ENCODE results near the gene RAB3GAP2.
"Not testable (repeated sequence)": the region's sequence is repeated elsewhere in the genome, so short reads cannot be mapped to it uniquely, and the experiment has no call there.

Gene RAB3GAP2

GRCh38 chr1:220245900-220246299 is 26.4 kb downstream of the RAB3GAP2 start:
- ATAC-seq (replicated peaks); H3K27me3 Mint-ChIP-seq; H3K27ac Mint-ChIP-seq; H3K4me3 Mint-ChIP-seq; H3K9me3 Mint-ChIP-seq; H3K36me3 Mint-ChIP-seq (ENCODE audit: insufficient read depth); DNase-seq: not testable (repeated sequence)
- H3K4me1 Mint-ChIP-seq (ENCODE audit: low read depth in 2 of 2) = peaks cover 15 to 39% of the 10 kb centered on the region in 2 donors

GRCh38 chr1:220243947-220244346 is 28.3 kb downstream of the RAB3GAP2 start:
- Mint-ChIP-seq H3K9me3 (peaks cover 0 to 3% of the 10 kb centered on the region in 2 donors), H3K27ac (no peak overlapping the region), H3K4me1 (ENCODE audit: low read depth in 2 of 2) (peaks cover 15 to 45% of the 10 kb centered on the region in 2 donors), H3K4me3 (no peak overlapping the region), H3K27me3 (no peaks in the 10 kb centered on the region), H3K36me3 (ENCODE audit: insufficient read depth) (peaks cover 6% of the 10 kb centered on the region)
- no peak for ATAC-seq (replicated peaks)
- no peak for DNase-seq

GRCh38 chr1:220241072-220241663 is 31.1 kb downstream of the RAB3GAP2 start:
- peaks cover 18 to 49% of the 10 kb centered on the region in 2 donors for H3K4me1 Mint-ChIP-seq (ENCODE audit: low read depth in 2 of 2)
- ATAC-seq (replicated peaks) (no peak), DNase-seq (no peak)
- peaks cover 6% of the 10 kb centered on the region for H3K36me3 Mint-ChIP-seq (ENCODE audit: insufficient read depth)
- H3K4me3 Mint-ChIP-seq = no peak overlapping the region
- no peaks in the 10 kb centered on the region for H3K27me3 Mint-ChIP-seq
- H3K27ac Mint-ChIP-seq = peak overlapping the region in 1 of 2 donors; percentile 28
- H3K9me3 Mint-ChIP-seq = no peaks in the 10 kb centered on the region

GRCh38 chr1:220239966-220240365 is 32.3 kb downstream of the RAB3GAP2 start:
- Mint-ChIP-seq H3K36me3 (ENCODE audit: insufficient read depth) (peaks cover 3% of the 10 kb centered on the region), H3K9me3 (no peaks in the 10 kb centered on the region), H3K4me3 (no peak overlapping the region), H3K27me3 (no peaks in the 10 kb centered on the region), H3K27ac (no peak overlapping the region), H3K4me1 (ENCODE audit: low read depth in 2 of 2) (peaks cover 16 to 46% of the 10 kb centered on the region in 2 donors)
- DNase-seq (no peak), ATAC-seq (replicated peaks) (no peak)

- Mint-ChIP-seq H3K9me3 (no peaks in the 10 kb centered on the region), H3K27ac (no peak overlapping the region), H3K27me3 (no peaks in the 10 kb centered on the region), H3K4me1 (ENCODE audit: low read depth in 2 of 2) (peaks cover 13 to 39% of the 10 kb centered on the region in 2 donors), H3K36me3 (ENCODE audit: insufficient read depth) (peaks cover 3% of the 10 kb centered on the region), H3K4me3 (no peak overlapping the region)
- ATAC-seq (replicated peaks) (no peak), DNase-seq (no peak)
These were observed 33.0 kb downstream of the RAB3GAP2 start for GRCh38 chr1:220239213-220239612.

- not testable (repeated sequence) for H3K9me3 Mint-ChIP-seq; DNase-seq; H3K27me3 Mint-ChIP-seq; ATAC-seq (replicated peaks); H3K27ac Mint-ChIP-seq; H3K4me3 Mint-ChIP-seq; H3K36me3 Mint-ChIP-seq (ENCODE audit: insufficient read depth)
- H3K4me1 Mint-ChIP-seq (ENCODE audit: low read depth in 2 of 2) = peaks cover 3 to 19% of the 10 kb centered on the region in 2 donors
These were observed 36.0 kb downstream of the RAB3GAP2 start for GRCh38 chr1:220236278-220236677.

GRCh38 chr1:220235462-220235861 is 36.8 kb downstream of the RAB3GAP2 start:
- Mint-ChIP-seq H3K36me3 (ENCODE audit: insufficient read depth) (peaks cover 5% of the 10 kb centered on the region), H3K9me3 (no peaks in the 10 kb centered on the region), H3K27ac (peak overlapping the region in 1 of 2 donors; percentile 23), H3K4me3 (no peak overlapping the region), H3K27me3 (no peaks in the 10 kb centered on the region), H3K4me1 (ENCODE audit: low read depth in 2 of 2) (peaks cover 3 to 18% of the 10 kb centered on the region in 2 donors)
- no peak for ATAC-seq (replicated peaks)
- no peak for DNase-seq

GRCh38 chr1:220233927-220234326 is 38.3 kb downstream of the RAB3GAP2 start:
- no peak overlapping the region for H3K4me3 Mint-ChIP-seq
- no peak for ATAC-seq (replicated peaks)

GRCh38 chr1:220229771-220230170 is 42.5 kb downstream of the RAB3GAP2 start:
- Mint-ChIP-seq H3K4me3 (no peak overlapping the region), H3K27me3 (no peaks in the 10 kb centered on the region), H3K36me3 (ENCODE audit: insufficient read depth) (peaks cover 10% of the 10 kb centered on the region), H3K4me1 (ENCODE audit: low read depth in 2 of 2) (peaks cover 20 to 55% of the 10 kb centered on the region in 2 donors), H3K27ac (no peak overlapping the region), H3K9me3 (no peaks in the 10 kb centered on the region)
- ATAC-seq (replicated peaks) (no peak), DNase-seq (no peak)

More at GRCh38 chr1:220233927-220234326, 38.3 kb downstream of the RAB3GAP2 start:
- Mint-ChIP-seq H3K36me3 (ENCODE audit: insufficient read depth) (peaks cover 5% of the 10 kb centered on the region), H3K27ac (no peak overlapping the region), H3K4me1 (ENCODE audit: low read depth in 2 of 2) (peaks cover 7 to 23% of the 10 kb centered on the region in 2 donors), H3K27me3 (no peaks in the 10 kb centered on the region), H3K9me3 (no peaks in the 10 kb centered on the region)
- no peak for DNase-seq

GRCh38 chr1:220227393-220227792 is 44.9 kb downstream of the RAB3GAP2 start:
- no peak overlapping the region for H3K4me3 Mint-ChIP-seq
- H3K27ac Mint-ChIP-seq = peak overlapping the region; percentile 9 to 38
- no peaks in the 10 kb centered on the region for H3K9me3 Mint-ChIP-seq
- ATAC-seq (replicated peaks) (no peak), DNase-seq (no peak)
- no peaks in the 10 kb centered on the region for H3K27me3 Mint-ChIP-seq
- H3K4me1 Mint-ChIP-seq (ENCODE audit: low read depth in 2 of 2) = peaks cover 28 to 71% of the 10 kb centered on the region in 2 donors
- H3K36me3 Mint-ChIP-seq (ENCODE audit: insufficient read depth) = peaks cover 13% of the 10 kb centered on the region

GRCh38 chr1:220226752-220227151 is 45.5 kb downstream of the RAB3GAP2 start:
- DNase-seq (no peak), ATAC-seq (replicated peaks) (no peak)
- no peak overlapping the region for H3K4me3 Mint-ChIP-seq
- H3K4me1 Mint-ChIP-seq (ENCODE audit: low read depth in 2 of 2) = peaks cover 28 to 71% of the 10 kb centered on the region in 2 donors
- no peaks in the 10 kb centered on the region for H3K9me3 Mint-ChIP-seq
- peaks cover 13% of the 10 kb centered on the region for H3K36me3 Mint-ChIP-seq (ENCODE audit: insufficient read depth)
- H3K27me3 Mint-ChIP-seq = no peaks in the 10 kb centered on the region
- H3K27ac Mint-ChIP-seq = peak overlapping the region in 1 of 2 donors; percentile 72

- Mint-ChIP-seq H3K36me3 (ENCODE audit: insufficient read depth) (peaks cover 15% of the 10 kb centered on the region), H3K4me1 (ENCODE audit: low read depth in 2 of 2) (peaks cover 28 to 66% of the 10 kb centered on the region in 2 donors), H3K27ac (peak overlapping the region in 1 of 2 donors; percentile 72), H3K9me3 (no peaks in the 10 kb centered on the region), H3K27me3 (no peaks in the 10 kb centered on the region), H3K4me3 (no peak overlapping the region)
- no peak for DNase-seq
- ATAC-seq (replicated peaks) = no peak
These were observed 46.3 kb downstream of the RAB3GAP2 start for GRCh38 chr1:220225957-220226356.

- no peaks in the 10 kb centered on the region for H3K27me3 Mint-ChIP-seq
- peak overlapping the region; percentile 15 to 72 for H3K27ac Mint-ChIP-seq
- ATAC-seq (replicated peaks) (no peak), DNase-seq (no peak)
- peaks cover 14% of the 10 kb centered on the region for H3K36me3 Mint-ChIP-seq (ENCODE audit: insufficient read depth)
- H3K4me3 Mint-ChIP-seq = no peak overlapping the region
- no peaks in the 10 kb centered on the region for H3K9me3 Mint-ChIP-seq
- peaks cover 33 to 68% of the 10 kb centered on the region in 2 donors for H3K4me1 Mint-ChIP-seq (ENCODE audit: low read depth in 2 of 2)
These were observed 47.6 kb downstream of the RAB3GAP2 start for GRCh38 chr1:220224611-220225124.

- Mint-ChIP-seq H3K36me3 (ENCODE audit: insufficient read depth) (peaks cover 14% of the 10 kb centered on the region), H3K9me3 (no peaks in the 10 kb centered on the region), H3K4me3 (no peak overlapping the region), H3K4me1 (ENCODE audit: low read depth in 2 of 2) (peaks cover 33 to 74% of the 10 kb centered on the region in 2 donors), H3K27me3 (no peaks in the 10 kb centered on the region), H3K27ac (no peak overlapping the region)
- ATAC-seq (replicated peaks) (no peak), DNase-seq (no peak)
These were observed 48.2 kb downstream of the RAB3GAP2 start for GRCh38 chr1:220224033-220224432.

All from effector memory CD8-positive, alpha-beta T cell (primary cell).